HG02571 (cell line): ENCODE results near the gene ST3GAL4.
"Not testable (repeated sequence)": the region's sequence is repeated elsewhere in the genome, so short reads cannot be mapped to it uniquely, and the experiment has no call there.

ENCODE experiments used
- ATAC-seq: cut with Tn5 transposase; IDR thresholded peaks from one replicate; pipeline ENCODE4 v1.9.1; 2021; ENCODE audit warnings: mild to moderate bottlenecking, moderate library complexity; ENCODE audit not compliant: unreplicated experiment

Gene ST3GAL4, protein sequence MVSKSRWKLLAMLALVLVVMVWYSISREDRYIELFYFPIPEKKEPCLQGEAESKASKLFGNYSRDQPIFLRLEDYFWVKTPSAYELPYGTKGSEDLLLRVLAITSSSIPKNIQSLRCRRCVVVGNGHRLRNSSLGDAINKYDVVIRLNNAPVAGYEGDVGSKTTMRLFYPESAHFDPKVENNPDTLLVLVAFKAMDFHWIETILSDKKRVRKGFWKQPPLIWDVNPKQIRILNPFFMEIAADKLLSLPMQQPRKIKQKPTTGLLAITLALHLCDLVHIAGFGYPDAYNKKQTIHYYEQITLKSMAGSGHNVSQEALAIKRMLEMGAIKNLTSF

DNA sequence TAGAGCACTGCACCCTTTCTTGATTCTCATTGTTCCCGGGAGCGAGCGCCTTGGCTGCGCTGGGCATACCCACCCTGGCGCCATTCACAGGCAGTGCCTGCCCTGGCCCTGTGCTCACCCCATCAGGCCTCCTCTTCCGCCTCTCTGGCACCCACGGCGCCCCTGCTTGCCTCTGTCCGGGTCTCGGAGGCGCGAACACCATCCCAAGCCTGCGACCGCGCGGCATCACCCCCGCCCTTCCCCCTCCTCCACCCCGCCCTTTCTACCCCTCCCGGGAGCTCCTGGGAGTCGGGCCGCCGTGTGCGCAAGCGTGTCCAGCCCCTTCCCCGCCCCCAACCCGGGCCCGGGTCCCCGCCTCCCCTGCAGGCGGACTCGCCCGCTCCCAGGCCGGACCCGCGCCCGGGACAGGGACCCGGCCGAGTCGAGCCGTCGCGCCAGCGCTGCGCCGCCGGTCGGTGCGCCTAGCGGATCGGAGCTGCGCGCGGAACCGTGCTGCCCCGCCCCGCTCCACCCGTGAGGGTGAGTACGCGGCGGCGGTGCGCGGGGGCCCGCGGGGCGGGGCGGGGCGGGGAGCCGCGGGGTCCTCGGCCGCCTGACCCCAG is at the start of gene ST3GAL4:
TSS of gene ST3GAL4 (plus strand) at position 363 of the 602 bp plus-strand sequence. CDS start 50,470 bp downstream, outside the sequence.
- peak; percentile 59 for ATAC-seq

DNA sequence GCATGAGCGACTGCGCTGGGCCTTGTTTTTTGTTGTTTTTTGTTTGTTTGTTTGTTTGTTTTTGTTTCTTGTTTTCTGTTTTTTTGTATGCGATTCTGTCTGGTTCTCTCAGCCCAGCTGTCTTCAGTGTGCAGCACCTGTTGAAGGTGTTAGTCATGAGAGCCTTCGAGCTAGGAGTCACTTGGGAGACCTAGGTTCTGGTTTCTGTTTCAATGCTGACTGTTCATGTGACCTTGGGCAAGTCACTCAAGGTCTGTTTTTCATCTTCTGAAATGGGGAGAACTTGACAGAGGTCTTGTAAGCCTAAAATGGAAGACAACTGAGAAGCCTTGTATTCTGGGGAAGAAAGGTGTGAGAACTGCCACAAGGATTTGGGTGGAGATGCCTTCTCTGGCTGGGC is 49.8 kb upstream of the ST3GAL4 start:
- ATAC-seq, result peak; percentile 55

DNA sequence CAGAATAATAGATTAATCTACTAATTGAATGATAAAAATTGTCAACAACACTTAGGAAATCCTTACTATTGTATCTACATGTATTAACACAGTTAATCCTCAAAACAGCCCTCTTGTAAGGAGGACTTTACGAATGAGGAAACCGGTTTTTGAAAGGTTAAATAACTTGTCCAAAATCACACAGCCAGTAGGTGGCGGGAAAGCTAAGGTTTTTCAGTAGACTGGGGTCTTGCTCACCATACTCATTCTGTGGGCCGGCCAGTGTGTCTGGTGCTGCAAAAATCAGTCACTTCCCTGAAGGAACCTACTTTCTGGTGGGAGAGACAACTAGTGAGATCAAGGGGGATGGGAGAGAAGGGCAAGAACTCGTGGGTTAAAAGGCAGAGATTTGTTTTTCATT is 47.8 kb upstream of the ST3GAL4 start:
- ATAC-seq, result no peak

DNA sequence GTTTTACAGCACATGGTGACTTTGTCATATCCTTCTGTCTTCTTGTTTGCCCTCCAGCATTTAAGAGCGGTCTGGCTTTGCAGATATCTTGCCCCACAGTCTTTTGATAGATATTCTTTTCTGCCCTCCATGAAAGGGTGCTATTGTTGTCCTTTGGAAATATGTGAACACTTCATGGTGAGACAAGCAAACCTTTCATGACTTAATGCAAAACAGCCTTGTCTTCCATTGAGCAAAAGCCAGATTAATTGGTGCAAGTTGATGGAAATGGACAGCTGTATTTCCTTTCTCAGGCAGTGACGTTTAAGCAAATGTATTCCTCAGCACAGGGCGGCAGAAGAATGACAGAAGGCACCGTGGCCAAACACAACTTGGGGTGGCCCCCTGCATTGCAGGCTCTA is 47.2 kb upstream of the ST3GAL4 start:
- ATAC-seq, result no peak

DNA sequence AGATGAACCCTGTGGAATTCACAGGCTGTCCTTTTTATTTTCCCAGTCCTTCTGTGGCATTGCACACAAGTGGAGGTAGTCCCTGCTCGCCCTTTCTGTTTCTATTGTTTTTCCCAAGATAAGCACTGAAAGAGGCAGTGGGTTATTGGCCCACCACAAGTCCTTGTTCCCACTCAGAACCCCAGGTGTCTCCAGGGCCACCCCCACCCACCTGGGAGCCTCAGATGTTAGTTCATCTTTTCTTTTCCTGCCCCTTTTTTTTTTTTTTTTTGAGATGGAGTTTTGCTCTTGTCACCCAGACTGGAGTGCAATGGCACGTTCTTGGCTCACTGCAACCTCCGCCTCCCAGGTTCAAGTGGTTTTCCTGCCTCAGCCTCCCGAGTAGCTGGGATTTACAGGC is 46.7 kb upstream of the ST3GAL4 start:
- ATAC-seq, result not testable (repeated sequence)

DNA sequence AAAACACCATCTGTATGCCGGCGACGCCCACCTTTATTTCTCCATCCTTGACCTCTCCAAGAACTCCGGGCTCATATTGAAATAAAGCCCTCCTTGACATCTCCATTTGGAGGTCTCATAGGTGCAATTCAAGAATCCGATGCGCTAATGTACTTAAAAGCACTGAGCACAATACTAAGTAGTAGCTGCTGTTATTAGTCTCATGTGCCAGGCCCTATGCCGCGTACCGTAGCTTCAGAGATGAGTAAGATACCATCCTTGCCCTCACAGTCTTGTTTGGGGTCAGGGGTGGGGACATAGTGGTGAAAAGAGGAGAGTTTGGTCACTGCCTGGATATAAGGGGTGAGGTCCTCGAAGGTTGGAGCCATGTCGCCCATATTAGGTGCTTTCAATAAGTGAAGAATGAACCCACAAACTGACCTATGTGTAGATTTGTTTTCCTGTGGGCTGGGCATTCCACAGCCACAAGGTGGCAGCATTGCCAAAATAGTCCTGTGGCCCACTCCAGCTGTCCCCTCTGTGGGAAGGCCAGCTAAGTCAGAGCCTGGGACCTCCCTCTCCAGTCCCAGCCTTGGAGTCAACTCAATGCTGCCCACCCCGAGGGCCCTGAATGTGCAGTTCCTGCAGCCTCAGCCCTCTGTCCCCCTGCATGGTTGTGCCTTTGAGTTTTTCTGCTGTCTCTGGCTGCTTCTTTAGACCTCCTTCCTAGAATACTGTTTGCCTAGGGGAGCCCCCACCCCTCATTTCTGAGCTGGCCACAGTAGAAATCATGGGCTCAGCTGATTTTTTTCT is 45.1 kb upstream of the ST3GAL4 start:
- peak; percentile 41 for ATAC-seq

DNA sequence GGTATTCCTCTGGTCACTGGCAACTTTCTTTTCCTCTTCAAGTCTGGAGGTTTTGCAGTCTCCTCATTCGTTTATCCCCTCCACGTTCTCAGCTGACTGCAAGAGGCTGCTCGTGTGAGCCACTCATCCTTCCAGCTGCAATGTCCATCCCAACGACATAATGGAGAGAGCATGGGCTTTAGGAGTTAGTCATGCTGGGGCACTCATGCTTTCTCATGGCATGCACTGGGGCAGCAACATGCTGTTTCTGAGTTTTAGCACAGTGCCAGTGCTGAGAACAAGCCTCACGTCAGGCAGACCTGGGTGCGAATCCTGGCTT is 44.5 kb upstream of the ST3GAL4 start:
- ATAC-seq, result no peak

DNA sequence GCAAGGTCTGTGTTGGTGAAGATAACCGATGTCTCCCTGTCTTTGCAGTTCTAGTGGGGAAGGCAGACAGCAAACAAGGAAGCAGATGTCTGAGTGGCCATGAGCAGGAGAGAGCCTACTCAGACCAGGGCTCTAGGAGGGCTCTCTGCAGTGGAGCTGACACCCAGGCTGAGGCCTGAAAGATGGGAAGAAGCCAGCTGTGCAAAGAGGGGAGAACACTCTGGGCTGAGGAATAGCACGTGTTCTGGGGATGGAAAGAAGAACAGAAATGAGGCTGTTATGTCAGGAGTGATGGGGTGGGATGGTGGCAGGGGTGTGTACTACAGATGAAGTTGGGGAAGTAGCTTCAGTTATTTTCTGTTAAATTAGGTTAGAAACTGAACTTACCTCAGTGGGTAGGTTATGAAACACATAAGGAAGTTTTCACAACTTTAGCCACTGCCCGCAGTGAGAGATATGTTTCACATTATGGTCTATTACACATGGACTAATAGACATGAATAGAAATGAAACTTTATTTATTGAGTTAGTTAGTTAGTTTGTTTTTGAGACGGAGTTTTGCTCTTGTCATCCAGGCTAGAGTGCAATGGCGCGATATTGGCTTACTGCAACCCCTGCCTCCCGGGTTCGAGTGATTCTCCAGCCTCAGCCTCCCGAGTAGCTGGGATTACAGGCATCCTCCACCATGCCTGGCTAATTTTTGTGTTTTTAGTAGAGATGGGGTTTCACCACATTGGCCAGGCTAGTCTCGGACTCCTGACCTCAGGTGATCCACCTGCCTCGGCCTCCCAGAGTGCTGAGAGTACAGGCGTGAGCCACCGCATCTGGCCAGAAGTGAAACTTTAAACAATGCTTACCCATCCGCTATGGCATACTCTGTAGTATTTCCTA is 43.8 kb upstream of the ST3GAL4 start:
- ATAC-seq, result peak; percentile 50

DNA sequence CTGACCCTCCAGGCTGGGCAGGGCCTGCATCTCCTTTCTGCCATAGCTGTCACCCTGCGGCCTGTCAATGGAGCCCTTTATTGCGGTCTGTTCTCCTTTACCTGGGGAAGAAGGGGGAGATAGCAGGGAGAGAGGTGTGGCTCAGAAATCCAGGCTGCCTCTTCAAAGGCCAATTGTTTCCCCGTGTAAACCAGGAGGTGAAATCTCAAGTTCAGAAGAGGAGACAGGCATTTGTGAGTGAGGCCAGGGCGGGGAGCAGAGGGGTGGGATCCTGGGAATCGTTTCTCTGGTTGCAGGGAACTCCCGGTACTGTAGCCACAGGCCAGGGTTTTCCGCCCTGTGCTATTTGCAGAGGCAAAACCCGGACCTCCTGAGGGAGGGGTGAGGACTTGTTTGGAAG is 42.5 kb upstream of the ST3GAL4 start:
- ATAC-seq, result no peak

DNA sequence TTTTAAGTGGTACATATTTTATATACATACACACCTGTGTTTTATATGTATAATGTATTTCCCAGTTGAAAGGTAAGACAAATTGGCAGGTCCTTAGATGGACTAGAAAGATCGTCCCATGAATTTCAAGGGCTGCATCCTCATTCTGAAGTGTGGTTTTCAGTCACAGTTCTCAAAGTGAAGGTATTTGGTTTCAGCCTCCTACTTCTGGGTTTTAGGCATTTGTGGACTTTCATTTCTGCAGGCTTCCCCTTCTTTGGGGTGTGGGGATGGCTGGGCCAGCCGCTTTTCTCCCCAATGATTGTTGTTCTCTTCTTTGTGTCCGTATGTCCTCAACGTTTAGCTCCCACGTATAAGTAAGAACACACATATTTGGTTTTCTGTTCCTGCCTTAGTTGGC is 41.7 kb upstream of the ST3GAL4 start:
- no peak for ATAC-seq

DNA sequence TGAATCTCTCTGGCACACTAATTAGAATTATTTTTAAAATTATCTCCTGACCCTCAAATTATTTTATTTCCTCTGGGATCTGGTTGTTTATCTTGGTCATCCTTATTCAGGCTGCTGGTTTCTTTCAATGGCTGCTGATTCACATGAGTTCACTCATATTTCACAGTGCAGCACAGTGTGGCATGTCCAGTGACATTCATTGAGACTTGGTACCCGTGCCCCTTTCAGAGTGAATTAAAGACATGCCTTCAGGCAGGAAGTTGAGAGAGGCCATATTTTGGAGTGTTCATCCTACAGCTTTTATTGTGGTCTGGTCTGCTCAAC is 38.1 kb upstream of the ST3GAL4 start:
- no peak for ATAC-seq

DNA sequence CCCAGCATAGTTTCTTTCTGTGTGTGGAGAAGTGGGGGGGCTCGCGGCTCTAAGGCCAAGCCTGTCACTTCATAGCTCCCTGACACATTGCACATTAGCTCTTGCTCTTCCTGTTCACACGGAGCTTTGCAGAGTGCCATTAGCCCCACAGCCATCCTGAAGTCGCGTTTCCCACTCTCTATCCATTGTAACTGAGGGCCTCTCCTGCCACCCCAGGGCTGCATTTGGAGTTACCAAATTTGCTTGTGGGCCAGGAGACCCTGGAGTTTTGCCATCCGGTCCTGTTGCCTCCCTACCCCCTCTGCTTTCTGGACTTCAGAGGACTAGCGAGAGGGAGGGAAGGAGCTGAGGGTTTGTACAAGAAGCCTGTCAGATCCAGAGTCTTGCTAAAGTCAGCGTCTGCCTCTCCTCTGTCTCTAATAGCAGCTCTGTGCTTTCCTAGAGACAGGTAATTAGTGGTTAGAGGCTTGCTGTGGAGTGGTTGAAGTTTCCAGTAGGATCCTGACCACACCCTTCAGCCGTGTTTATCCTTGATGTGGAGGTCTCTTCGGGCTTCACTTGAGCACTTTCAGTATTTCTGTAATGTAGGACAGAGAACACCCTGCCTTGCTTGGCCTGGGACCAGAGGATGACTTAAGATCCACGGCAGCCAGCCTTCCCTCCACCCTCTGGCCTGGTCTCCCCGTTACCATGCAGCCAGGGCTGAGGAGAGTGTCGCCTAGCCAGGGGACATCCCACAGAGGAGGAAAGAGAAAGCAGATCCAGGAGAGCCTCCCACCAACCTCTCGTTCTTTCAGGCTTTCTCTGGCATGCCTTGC is 37.5 kb upstream of the ST3GAL4 start:
- peak; percentile 28 for ATAC-seq

DNA sequence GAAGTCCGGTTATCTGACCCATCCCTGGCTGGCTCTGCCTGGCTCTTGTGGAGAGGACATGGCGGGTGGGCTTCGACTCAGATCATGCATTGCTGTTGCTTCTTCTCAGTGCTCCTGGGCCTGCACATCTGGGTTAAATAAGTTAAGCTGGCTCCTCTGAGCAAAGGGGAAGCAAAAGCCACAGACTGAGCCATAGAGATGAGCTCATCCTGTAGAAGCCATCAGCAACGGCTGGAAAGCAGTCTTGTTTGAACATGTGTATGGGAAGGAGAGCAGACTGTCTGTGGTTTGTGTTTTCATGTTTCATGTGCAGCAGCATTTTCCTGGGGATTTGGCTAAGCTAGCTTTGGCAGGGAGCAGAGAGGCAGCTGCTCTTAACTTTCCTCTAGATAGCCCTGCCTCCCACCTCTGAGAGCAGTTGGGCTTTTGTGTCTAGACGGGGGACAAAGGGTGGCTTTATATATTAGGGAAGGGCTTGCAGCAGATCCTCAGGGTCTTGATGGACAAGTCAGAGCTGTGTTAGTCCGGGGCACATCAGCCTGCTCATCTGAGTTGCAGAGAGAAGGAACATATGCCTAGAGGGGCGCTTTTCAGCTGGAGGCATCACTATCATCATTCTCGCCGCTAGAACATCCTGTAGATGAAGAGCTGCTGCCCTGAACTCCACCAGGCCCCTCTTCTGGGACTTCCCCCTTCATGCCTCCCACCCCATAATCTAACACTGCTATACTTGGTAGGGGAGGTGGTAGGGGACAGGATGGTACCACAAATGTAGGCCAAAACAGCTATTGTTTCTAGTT is 36.7 kb upstream of the ST3GAL4 start:
- peak; percentile 79 for ATAC-seq

DNA sequence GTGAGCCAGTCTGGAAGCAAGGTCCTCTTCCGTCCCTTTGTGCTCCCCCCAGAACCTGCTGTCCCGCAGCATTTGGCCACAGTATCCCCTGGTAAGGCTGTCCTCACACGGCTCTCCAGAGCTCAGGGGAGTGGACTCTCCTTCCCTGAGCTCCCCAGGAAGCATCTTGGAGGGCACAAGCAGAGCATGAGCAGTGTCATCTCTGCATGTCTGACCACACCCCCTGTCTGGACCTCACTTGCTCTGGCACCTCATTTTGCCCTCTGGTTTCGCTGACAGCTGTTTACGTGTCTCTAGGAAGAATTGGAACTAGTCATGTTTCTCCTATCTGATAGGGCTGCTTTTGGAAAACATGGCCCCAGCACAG is 36.1 kb upstream of the ST3GAL4 start:
- no peak for ATAC-seq

DNA sequence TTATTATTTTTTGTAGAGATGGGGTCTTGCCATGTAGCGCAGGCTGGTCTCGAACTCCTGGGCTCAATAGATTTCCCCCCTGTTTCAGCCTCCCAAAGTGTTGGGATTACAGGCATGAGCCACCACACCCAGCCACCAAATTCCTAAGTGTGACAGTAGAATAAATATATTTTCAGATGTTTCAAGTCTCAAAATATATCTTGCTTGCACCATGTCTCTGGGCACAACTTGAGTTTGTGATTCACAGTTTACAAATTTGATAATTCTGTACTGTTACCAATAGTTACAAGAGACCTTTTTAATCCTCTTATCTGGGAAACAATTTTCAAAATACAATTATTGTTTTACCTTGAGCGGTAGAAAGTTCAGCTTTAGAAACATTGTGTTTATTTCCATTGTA is 32.5 kb upstream of the ST3GAL4 start:
- no peak for ATAC-seq

DNA sequence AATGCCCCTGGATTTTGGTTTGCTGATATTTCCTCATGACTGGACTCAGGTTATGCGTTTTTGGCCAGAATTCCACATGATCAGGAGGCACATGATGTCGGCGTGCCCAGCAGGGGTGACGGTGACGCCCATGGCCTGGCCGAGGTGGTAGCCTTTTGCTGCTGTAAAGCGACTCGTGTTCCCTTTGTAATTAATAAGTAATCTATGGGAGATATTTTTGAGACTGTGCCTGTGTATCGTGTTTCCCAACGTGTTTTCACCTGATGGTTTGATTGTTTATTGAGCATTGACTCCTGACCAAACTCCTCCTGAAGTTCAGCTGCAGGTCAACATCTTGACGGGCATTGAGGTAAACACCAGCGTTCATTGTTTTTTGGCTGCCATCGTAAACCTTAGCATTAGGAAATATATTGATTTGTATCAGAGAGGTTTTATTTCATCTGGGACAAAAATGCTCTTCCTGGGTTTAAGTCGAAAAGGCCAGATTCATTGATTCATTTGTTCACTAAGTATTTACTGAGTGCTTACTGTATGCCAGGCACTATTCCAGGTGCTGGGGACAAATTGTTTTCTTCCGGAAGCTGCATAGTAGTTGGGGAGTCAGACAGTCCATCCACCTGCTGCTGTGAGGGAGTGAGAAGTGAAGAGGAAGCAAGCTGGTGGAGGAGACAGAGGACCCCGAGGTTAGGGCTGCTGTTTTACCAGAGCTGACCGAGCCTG is 28.0 kb upstream of the ST3GAL4 start:
- ATAC-seq, result no peak

DNA sequence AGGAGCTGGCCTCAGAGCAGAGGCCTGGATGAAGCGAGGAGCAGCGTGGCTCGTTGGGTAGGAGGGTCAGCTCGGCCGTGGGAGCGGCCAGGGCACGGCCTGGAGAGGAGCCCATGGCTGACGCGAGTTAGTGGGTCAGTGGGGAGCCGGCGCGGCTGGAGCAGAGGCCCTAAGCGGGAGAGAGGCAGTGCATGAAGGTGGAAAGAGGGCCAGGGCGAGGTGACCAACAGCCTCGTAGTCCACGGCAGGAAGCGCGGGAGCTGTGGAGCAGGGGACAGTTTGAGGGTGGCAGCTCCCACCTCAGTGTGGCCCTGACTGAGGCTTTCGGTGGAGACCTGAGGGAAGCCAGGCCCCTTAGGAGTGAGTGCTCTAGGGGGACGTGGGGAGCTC is 27.5 kb upstream of the ST3GAL4 start:
- no peak for ATAC-seq

DNA sequence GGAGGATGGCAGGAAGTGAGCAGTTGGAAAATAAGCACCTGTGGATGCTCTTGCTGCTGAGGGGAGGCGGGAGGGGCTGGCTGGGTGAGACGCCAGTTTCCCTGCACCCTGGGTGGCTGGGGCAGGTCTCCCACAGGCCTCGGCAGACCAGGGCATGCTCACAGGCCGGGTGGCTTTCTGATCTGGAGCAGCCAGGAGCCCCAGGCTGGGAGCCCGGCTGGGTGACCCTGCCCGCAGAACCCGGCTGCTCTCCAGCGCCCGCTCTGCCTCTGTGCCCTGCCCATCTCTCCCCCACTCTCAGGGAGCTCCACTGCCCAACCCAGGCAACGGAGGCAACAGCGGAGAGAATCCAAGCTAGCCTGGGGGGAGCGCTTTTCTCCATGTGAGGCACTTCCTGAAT is 27.0 kb upstream of the ST3GAL4 start:
- no peak for ATAC-seq
